Measurements from ENCODE around the gene CYB561D2. TPM values are rescaled to one million over a fixed set of nuclear protein-coding genes. Genes with fewer than 3 reads are reported as not detected.

CYB561D2 gene
- total RNA-seq, 4 donors from 2014 or later = 4.7 to 10.9 (median 9.0) TPM

- H3K27me3 ChIP-seq = no peaks in the 10 kb centered on the region
- no peaks in the 10 kb centered on the region for H3K9me3 ChIP-seq
- H3K27ac ChIP-seq = peak overlapping the region; percentile 12 to 97 (median 95)
- TF ChIP-seq EP300 (IDR thresholded peaks at IDR 0.05) = no peak
- TF ChIP-seq POLR2A (IDR thresholded peaks at IDR 0.05) = no peak
- TF ChIP-seq, protein P1, sequence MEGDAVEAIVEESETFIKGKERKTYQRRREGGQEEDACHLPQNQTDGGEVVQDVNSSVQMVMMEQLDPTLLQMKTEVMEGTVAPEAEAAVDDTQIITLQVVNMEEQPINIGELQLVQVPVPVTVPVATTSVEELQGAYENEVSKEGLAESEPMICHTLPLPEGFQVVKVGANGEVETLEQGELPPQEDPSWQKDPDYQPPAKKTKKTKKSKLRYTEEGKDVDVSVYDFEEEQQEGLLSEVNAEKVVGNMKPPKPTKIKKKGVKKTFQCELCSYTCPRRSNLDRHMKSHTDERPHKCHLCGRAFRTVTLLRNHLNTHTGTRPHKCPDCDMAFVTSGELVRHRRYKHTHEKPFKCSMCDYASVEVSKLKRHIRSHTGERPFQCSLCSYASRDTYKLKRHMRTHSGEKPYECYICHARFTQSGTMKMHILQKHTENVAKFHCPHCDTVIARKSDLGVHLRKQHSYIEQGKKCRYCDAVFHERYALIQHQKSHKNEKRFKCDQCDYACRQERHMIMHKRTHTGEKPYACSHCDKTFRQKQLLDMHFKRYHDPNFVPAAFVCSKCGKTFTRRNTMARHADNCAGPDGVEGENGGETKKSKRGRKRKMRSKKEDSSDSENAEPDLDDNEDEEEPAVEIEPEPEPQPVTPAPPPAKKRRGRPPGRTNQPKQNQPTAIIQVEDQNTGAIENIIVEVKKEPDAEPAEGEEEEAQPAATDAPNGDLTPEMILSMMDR (IDR thresholded peaks at IDR 0.05) = peak in 3 of 4 experiments; percentile 80 to 83 (median 82)
- no peak for TF ChIP-seq POLR2AphosphoS5 (IDR thresholded peaks at IDR 0.05)
- peaks cover 0 to 88% (median 42%) of the 10 kb centered on the region in 3 donors for H3K4me1 ChIP-seq
- H3K36me3 ChIP-seq = peaks cover 0 to 32% of the 10 kb centered on the region in 2 donors
- ATAC-seq = no peak
- WGBS, 2 donors (ENCODE audit: low coverage in 1 of 2) = 0 to 29% methylated on average over 1 of the region's 4 CpGs
- H3K4me3 ChIP-seq = no peak overlapping the region
Observed at GRCh38 chr3:50324351-50325112, 26.1 kb upstream of the CYB561D2 start.

GRCh38 chr3:50325113-50325480 lies 25.6 kb upstream of the CYB561D2 start:
- no peak for ATAC-seq
- H3K4me1 ChIP-seq = peaks cover 0 to 82% (median 37%) of the 10 kb centered on the region in 3 donors

GRCh38 chr3:50325497-50326181 lies 25.0 kb upstream of the CYB561D2 start:
- H3K4me1 ChIP-seq = peaks cover 0 to 77% (median 31%) of the 10 kb centered on the region in 3 donors
- H3K4me3 ChIP-seq = no peak overlapping the region
- H3K9me3 ChIP-seq = no peaks in the 10 kb centered on the region
- peaks cover 0 to 39% of the 10 kb centered on the region in 2 donors for H3K36me3 ChIP-seq
- peak overlapping the region in 3 of 4 donors; percentile 94 to 97 (median 96) for H3K27ac ChIP-seq
- TF ChIP-seq EP300 (IDR thresholded peaks at IDR 0.05) = no peak
- TF ChIP-seq, protein P1 (IDR thresholded peaks at IDR 0.05) = no peak
- no peak for TF ChIP-seq POLR2AphosphoS5 (IDR thresholded peaks at IDR 0.05)
- no peak for TF ChIP-seq POLR2A (IDR thresholded peaks at IDR 0.05)
- ATAC-seq = no peak
- WGBS, 2 donors (ENCODE audit: low coverage in 1 of 2) = 60 to 84% methylated on average over 1 to 5 of the region's 11 CpGs
- H3K27me3 ChIP-seq = no peaks in the 10 kb centered on the region

More at GRCh38 chr3:50325113-50325480, 25.6 kb upstream of the CYB561D2 start:
- no peak overlapping the region for H3K4me3 ChIP-seq
- TF ChIP-seq EP300 (IDR thresholded peaks at IDR 0.05) (no peak), POLR2AphosphoS5 (IDR thresholded peaks at IDR 0.05) (no peak), POLR2A (IDR thresholded peaks at IDR 0.05) (no peak)
- TF ChIP-seq, protein P1 (IDR thresholded peaks at IDR 0.05) = no peak
- no CpG with 5 or more reads among the region's 2 CpGs for whole genome bisulfite sequencing, 2 donors (ENCODE audit: low coverage in 1 of 2)
- H3K9me3 ChIP-seq = no peaks in the 10 kb centered on the region
- peaks cover 0 to 34% of the 10 kb centered on the region in 2 donors for H3K36me3 ChIP-seq
- H3K27ac ChIP-seq = peak overlapping the region in 3 of 4 donors; percentile 94 to 97 (median 96)
- no peaks in the 10 kb centered on the region for H3K27me3 ChIP-seq

GRCh38 chr3:50326182-50326541 lies 24.5 kb upstream of the CYB561D2 start:
- no peak overlapping the region for H3K4me3 ChIP-seq
- peaks cover 0 to 45% of the 10 kb centered on the region in 2 donors for H3K36me3 ChIP-seq
- WGBS, 2 donors (ENCODE audit: low coverage in 1 of 2) = 80% methylated on average over 1 of the region's 8 CpGs; no CpG with 5 or more reads in 1 of the 2 donors
- no peaks in the 10 kb centered on the region for H3K9me3 ChIP-seq
- no peak for TF ChIP-seq EP300 (IDR thresholded peaks at IDR 0.05)
- TF ChIP-seq, protein P1 (IDR thresholded peaks at IDR 0.05) = no peak
- TF ChIP-seq POLR2AphosphoS5 (IDR thresholded peaks at IDR 0.05) = no peak
- no peak for TF ChIP-seq POLR2A (IDR thresholded peaks at IDR 0.05)
- no peaks in the 10 kb centered on the region for H3K27me3 ChIP-seq
- ATAC-seq = no peak
- H3K4me1 ChIP-seq = peaks cover 0 to 74% (median 30%) of the 10 kb centered on the region in 3 donors
- H3K27ac ChIP-seq = peak overlapping the region in 1 of 4 donors; percentile 97
